ENCODE measurements around the gene SGCA.

SGCA gene

DNA sequence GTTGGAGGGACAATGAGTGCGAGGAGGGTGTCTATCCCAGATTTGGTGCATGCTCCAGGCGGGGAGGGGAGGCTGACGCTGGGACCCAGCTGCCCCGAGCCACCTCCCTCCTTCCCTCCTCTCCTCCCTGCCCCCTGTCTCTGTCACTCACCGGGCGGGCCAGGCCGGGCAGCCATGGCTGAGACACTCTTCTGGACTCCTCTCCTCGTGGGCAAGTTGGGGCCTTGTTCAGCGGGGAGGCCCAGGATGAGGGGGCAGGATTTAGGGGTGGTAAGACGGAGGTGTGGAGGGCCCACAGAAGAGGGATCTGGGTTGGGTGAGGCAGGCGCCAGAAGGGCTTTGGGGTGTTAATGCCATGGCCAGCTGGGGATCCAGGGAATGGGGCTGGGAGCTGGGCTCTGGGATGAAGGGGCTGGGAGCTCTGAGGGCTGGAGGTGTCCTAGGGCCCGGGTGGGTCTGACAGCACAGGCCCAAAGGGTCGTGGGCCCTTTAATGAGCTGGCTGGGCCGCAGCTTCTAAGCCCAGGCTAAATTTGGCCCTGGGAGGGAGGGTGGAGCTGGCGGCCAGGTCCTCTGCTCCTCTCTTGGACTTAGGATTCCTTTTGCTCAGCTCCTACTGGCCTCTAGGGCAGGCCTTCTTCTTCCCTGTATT, at the start of gene SGCA:
TSS of gene SGCA (plus strand) at position 139 of the 651 bp plus-strand sequence. CDS start at position 175, 36 bp downstream.
- no peaks in the 10 kb centered on the region for H3K36me3 ChIP-seq (ENCODE audit: insufficient read depth, low read length)
- no peaks in the 10 kb centered on the region for H3K9me3 ChIP-seq (ENCODE audit: low read length)
- no peak within 1 kb of the TSS for H3K4me3 ChIP-seq (ENCODE audit: low read length)
- peaks cover 6% of the 10 kb centered on the region for H3K27me3 ChIP-seq (ENCODE audit: insufficient read depth, low read length)
- H3K4me1 ChIP-seq (ENCODE audit: insufficient read depth, low read length) = peaks cover 7% of the 10 kb centered on the region
- no peak within 1 kb of the TSS for H2AFZ ChIP-seq (ENCODE audit: low read depth, low read length)

GRCh38 chr17:50117202-50118051, 48.4 kb upstream of the SGCA start:
- Histone ChIP-seq H3K4me1 (ENCODE audit: insufficient read depth, low read length) (no peaks in the 10 kb centered on the region), H3K9me3 (ENCODE audit: low read length) (no peaks in the 10 kb centered on the region), H3K4me3 (ENCODE audit: low read length) (no peak overlapping the region), H3K27me3 (ENCODE audit: insufficient read depth, low read length) (no peaks in the 10 kb centered on the region), H3K36me3 (ENCODE audit: insufficient read depth, low read length) (peaks cover 2% of the 10 kb centered on the region), H2AFZ (ENCODE audit: low read depth, low read length) (no peak overlapping the region)

- Histone ChIP-seq H3K27me3 (ENCODE audit: insufficient read depth, low read length) (no peaks in the 10 kb centered on the region), H3K36me3 (ENCODE audit: insufficient read depth, low read length) (peaks cover 2% of the 10 kb centered on the region), H3K4me1 (ENCODE audit: insufficient read depth, low read length) (peaks cover 1% of the 10 kb centered on the region), H3K4me3 (ENCODE audit: low read length) (no peak overlapping the region), H3K9me3 (ENCODE audit: low read length) (no peaks in the 10 kb centered on the region), H2AFZ (ENCODE audit: low read depth, low read length) (no peak overlapping the region)
These were observed 47.6 kb upstream of the SGCA start for GRCh38 chr17:50118076-50118827.

DNA sequence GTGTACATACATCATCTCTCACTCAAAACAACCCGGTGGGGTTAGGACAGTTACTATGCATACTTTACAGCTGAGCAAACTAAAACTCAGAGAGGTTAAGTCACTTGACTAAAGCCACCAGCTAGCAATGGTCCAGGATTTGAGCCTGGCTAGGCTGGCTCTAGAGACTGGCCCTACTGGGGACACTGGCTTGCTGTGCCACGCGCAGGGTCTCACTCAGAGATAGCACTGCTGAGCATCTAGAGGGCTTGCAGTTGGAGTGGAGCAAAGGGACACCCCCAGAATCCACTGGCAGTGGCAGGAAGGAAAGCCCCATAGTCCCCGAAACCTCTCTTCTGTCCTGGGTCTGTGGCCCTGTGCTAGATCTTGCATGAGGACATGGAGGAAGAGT, 47.0 kb upstream of the SGCA start:
- H3K36me3 ChIP-seq (ENCODE audit: insufficient read depth, low read length) = peaks cover 2% of the 10 kb centered on the region
- no peaks in the 10 kb centered on the region for H3K27me3 ChIP-seq (ENCODE audit: insufficient read depth, low read length)

DNA sequence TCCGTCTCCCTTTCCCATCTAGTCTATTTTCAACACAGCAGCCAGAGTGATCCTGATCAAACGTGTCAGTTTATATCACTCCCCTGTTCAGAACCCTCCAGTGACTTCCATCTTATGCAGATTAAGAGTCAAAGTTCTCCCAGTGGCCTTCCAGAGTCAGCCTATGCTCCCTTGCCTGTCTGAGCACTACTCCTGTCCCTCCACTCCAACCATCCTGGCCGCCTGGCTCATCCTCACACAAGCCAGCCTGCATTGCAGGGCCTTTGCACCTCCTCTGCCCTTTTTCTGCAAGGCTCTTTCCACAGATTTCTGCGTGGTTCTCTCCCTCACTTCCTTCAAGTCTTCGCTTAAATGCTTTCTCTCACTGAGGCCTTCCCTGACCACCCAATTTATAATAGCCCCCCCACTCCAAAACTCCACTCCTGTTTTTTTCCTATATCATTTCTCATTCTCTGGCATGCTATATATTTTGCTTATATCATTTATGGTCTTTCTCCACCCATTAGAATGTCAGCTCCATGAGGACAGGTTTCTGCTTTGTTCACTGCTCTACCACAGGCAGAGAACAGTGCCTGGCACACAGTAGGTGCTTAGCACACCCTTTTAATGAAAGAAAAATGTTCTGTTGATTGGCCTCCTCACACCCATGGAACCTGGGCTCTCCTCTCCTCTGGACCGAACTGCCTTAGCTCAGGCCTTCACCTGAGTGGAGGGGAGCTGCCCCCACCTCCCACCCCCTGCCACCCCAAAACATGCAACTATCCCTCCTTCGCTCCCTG, 45.1 kb upstream of the SGCA start:
- H3K4me3 ChIP-seq (ENCODE audit: low read length) = no peak overlapping the region
- no peaks in the 10 kb centered on the region for H3K9me3 ChIP-seq (ENCODE audit: low read length)
- no peaks in the 10 kb centered on the region for H3K27me3 ChIP-seq (ENCODE audit: insufficient read depth, low read length)

More for the DNA sequence above, 47.0 kb upstream of the SGCA start:
- no peak overlapping the region for H2AFZ ChIP-seq (ENCODE audit: low read depth, low read length)
- no peak overlapping the region for H3K4me3 ChIP-seq (ENCODE audit: low read length)
- no peaks in the 10 kb centered on the region for H3K9me3 ChIP-seq (ENCODE audit: low read length)
- H3K4me1 ChIP-seq (ENCODE audit: insufficient read depth, low read length) = peaks cover 7% of the 10 kb centered on the region

DNA sequence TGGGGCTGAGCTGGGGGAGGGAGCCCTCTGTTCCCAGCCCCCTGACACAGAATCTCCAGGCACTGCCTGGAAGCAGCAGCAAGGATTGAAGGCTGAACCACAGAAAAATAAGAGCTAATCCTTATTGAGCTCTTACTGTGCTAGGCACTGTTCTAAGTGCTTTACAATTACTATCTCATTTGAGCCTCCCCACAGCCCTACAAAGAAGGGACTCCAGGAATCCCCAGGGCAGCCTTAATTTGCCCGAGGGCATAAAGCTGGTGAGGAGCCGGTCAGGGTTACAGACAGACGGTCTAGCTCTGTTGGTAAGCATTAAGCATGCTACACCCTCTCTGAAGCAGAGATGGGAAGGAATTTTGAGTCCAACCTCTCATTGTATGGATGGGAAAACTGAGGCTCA, 42.9 kb upstream of the SGCA start:
- no peaks in the 10 kb centered on the region for H3K9me3 ChIP-seq (ENCODE audit: low read length)
- H3K36me3 ChIP-seq (ENCODE audit: insufficient read depth, low read length) = peaks cover 2% of the 10 kb centered on the region
- no peak overlapping the region for H3K4me3 ChIP-seq (ENCODE audit: low read length)
- H2AFZ ChIP-seq (ENCODE audit: low read depth, low read length) = no peak overlapping the region
- peaks cover 21% of the 10 kb centered on the region for H3K4me1 ChIP-seq (ENCODE audit: insufficient read depth, low read length)
- no peaks in the 10 kb centered on the region for H3K27me3 ChIP-seq (ENCODE audit: insufficient read depth, low read length)

More for the DNA sequence above, 45.1 kb upstream of the SGCA start:
- Histone ChIP-seq H3K4me1 (ENCODE audit: insufficient read depth, low read length) (peaks cover 16% of the 10 kb centered on the region), H3K36me3 (ENCODE audit: insufficient read depth, low read length) (peaks cover 2% of the 10 kb centered on the region), H2AFZ (ENCODE audit: low read depth, low read length) (no peak overlapping the region)

- peak overlapping the region; percentile 22 for H3K4me3 ChIP-seq (ENCODE audit: low read length)
These were observed 42.0 kb upstream of the SGCA start for GRCh38 chr17:50123649-50124349.

GRCh38 chr17:50125420-50125997, 40.3 kb upstream of the SGCA start:
- no peaks in the 10 kb centered on the region for H3K27me3 ChIP-seq (ENCODE audit: insufficient read depth, low read length)
- H3K9me3 ChIP-seq (ENCODE audit: low read length) = no peaks in the 10 kb centered on the region
- H2AFZ ChIP-seq (ENCODE audit: low read depth, low read length) = no peak overlapping the region
- no peak overlapping the region for H3K4me3 ChIP-seq (ENCODE audit: low read length)
- peaks cover 27% of the 10 kb centered on the region for H3K4me1 ChIP-seq (ENCODE audit: insufficient read depth, low read length)
- no peaks in the 10 kb centered on the region for H3K36me3 ChIP-seq (ENCODE audit: insufficient read depth, low read length)

More at GRCh38 chr17:50123649-50124349, 42.0 kb upstream of the SGCA start:
- Histone ChIP-seq H3K27me3 (ENCODE audit: insufficient read depth, low read length) (no peaks in the 10 kb centered on the region), H3K36me3 (ENCODE audit: insufficient read depth, low read length) (no peaks in the 10 kb centered on the region), H2AFZ (ENCODE audit: low read depth, low read length) (peak overlapping the region; percentile 5), H3K4me1 (ENCODE audit: insufficient read depth, low read length) (peaks cover 24% of the 10 kb centered on the region), H3K9me3 (ENCODE audit: low read length) (no peaks in the 10 kb centered on the region)

DNA sequence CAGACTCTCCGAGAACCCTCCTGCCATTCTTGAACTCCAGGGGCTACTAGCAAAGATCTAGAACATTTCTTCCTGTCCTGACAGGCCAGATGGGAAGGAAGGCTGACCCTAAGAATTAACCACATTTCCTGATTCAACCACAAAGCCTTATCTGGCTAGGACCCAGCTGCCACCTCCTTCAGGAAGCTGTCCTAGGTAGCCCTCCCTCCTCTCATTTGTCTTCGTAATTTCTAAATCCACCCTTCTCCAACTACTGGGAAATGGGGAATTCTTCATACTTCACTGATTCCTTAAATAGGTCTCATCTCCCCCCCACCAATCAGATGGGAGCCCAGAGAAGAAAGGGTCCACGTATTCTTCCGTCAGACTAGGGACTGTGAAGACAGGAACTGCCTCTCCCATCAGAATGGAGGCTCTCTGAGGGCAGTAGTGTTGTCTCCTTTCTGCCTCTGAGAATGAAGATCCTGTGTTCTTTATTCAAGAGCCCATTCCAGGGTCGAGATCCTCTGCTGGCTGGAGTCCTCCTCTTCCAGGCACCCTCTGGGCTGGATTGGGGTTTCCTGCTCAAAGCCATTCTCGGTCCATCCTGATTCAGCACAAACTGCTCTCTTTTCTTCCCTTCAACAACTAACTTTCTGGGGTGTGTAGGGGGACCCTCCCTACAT, 38.0 kb upstream of the SGCA start:
- H3K4me3 ChIP-seq (ENCODE audit: low read length) = no peak overlapping the region
- peaks cover 32% of the 10 kb centered on the region for H3K4me1 ChIP-seq (ENCODE audit: insufficient read depth, low read length)
- no peaks in the 10 kb centered on the region for H3K36me3 ChIP-seq (ENCODE audit: insufficient read depth, low read length)
- H3K9me3 ChIP-seq (ENCODE audit: low read length) = no peaks in the 10 kb centered on the region
- H2AFZ ChIP-seq (ENCODE audit: low read depth, low read length) = no peak overlapping the region
- no peaks in the 10 kb centered on the region for H3K27me3 ChIP-seq (ENCODE audit: insufficient read depth, low read length)

GRCh38 chr17:50128441-50129352, 37.1 kb upstream of the SGCA start:
- H2AFZ ChIP-seq (ENCODE audit: low read depth, low read length) = peak overlapping the region; percentile 91
- H3K27me3 ChIP-seq (ENCODE audit: insufficient read depth, low read length) = no peaks in the 10 kb centered on the region
- H3K9me3 ChIP-seq (ENCODE audit: low read length) = no peaks in the 10 kb centered on the region
- peak overlapping the region; percentile 60 for H3K4me3 ChIP-seq (ENCODE audit: low read length)
- peaks cover 27% of the 10 kb centered on the region for H3K4me1 ChIP-seq (ENCODE audit: insufficient read depth, low read length)
- H3K36me3 ChIP-seq (ENCODE audit: insufficient read depth, low read length) = no peaks in the 10 kb centered on the region

- Histone ChIP-seq H3K4me3 (ENCODE audit: low read length) (peak overlapping the region; percentile 60), H3K27me3 (ENCODE audit: insufficient read depth, low read length) (no peaks in the 10 kb centered on the region), H2AFZ (ENCODE audit: low read depth, low read length) (peak overlapping the region; percentile 91), H3K36me3 (ENCODE audit: insufficient read depth, low read length) (no peaks in the 10 kb centered on the region), H3K9me3 (ENCODE audit: low read length) (no peaks in the 10 kb centered on the region), H3K4me1 (ENCODE audit: insufficient read depth, low read length) (peaks cover 23% of the 10 kb centered on the region)
These were observed 36.5 kb upstream of the SGCA start for GRCh38 chr17:50129353-50129727.

Data from neuron (in vitro differentiated cells).